Left forelimb (tissue), 1 donor: ENCODE data around the gene CD7.

ENCODE experiments used
- DNase-seq: peaks from one replicate; pipeline ENCODE4 v3.0.0-alpha.2; 2018; ENCODE audit warnings: low spot score

CD7 gene

DNA sequence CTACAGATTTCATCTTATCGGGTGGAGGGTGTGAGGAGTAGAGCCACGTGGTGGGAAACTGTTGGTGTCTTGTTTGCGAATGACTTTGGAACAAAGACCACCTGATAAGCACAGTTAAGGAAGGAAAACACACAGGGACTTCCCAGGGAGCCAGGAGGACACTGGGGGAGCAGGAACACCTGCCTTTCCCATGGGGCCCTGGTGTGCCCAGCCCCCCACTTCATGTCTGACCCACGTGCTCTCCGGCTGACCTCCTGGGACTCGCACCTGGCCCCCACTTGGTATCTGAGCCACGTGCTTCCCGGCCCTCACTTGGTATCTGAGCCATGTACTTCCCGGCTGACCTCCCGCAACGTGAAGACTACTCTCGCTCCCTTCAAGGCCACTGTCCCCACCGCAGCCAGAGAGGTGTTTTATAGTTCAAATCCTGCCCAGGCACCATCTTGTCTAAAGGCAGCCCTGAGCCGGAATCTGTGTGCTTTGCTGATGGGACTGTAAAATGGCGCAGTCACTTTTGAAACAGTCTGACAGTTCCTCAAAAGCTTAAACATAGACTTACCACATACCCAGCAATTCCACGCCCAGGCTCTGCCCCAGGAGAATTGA, 38.5 kb downstream of the CD7 start:
- DNase-seq, result no peak

DNA sequence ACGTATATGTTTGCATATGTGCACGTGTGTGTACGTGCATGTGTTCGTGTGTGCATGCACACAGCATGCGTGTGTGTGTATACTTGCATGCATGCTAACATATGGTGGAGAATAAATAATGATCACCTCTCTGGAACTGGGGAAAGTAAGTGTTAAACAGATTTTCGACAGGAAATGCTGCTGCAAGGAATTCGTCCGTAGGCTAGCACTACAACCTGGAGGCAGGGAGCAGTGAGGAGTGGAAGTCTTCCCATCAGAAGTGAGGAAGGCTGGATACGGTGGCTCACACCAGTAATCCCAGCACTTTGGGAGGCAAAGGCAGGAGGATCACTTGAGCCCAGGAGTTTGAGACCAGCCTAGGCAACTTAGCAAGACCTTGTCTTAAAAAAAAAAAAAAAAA, 39.1 kb downstream of the CD7 start:
- DNase-seq, result no peak

DNA sequence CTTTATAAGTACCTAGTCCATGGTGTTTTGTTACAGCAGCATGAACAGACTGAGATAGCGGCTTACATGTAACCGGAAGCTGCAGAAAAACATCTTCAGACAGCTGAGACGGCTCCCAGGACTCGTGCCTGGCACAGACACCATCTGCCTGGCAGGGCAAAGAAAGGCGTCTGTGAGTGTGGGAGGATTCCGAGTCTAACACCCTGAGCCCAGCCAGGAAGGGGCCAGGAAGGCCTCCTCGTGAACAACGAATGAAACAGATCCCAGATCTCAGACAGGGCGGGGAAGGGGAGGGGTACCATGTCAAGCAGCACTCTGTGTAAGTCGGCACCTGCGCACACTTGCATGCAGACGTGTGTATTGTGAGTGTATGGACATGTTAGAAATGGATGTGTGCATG, 39.6 kb downstream of the CD7 start:
- DNase-seq, result no peak

DNA sequence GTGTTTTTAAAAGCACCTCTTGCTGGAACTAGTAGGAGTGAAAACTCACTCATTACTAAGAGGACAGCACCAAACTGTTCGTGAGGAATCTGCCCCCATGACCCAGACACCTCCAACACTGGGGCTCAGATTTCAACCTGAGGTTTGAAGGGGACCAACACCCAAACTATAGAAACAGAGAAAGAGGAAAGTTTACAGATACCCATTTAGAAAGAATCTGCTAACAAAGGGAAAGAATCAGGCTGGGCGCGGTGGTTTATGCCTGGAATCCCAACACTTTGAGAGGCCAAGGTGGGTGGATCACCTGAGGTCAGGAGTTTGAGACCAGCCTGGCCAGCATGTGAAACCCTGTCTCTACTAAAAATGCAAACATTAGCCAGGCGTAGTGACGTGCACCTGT, 40.5 kb downstream of the CD7 start:
- DNase-seq, result no peak

DNA sequence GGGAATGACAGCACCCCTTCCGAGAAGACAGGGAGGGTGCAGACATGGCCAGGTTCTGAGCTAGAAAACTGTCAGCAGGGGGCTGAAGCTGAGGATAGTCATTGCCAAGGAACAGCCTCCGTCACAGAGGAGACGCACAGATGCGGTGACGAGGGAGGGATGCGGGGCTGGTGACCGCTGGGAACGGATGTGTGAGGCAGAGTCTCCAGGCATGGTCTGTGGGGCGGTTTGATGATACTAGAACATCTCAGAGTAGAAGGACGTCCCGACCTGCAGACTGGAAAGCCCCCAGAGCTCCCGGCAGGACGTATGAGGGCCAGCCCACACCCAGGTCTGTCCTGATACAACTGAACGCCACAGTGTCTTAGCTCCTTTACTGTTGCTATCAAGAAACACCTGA, 42.1 kb downstream of the CD7 start:
- DNase-seq, result no peak

DNA sequence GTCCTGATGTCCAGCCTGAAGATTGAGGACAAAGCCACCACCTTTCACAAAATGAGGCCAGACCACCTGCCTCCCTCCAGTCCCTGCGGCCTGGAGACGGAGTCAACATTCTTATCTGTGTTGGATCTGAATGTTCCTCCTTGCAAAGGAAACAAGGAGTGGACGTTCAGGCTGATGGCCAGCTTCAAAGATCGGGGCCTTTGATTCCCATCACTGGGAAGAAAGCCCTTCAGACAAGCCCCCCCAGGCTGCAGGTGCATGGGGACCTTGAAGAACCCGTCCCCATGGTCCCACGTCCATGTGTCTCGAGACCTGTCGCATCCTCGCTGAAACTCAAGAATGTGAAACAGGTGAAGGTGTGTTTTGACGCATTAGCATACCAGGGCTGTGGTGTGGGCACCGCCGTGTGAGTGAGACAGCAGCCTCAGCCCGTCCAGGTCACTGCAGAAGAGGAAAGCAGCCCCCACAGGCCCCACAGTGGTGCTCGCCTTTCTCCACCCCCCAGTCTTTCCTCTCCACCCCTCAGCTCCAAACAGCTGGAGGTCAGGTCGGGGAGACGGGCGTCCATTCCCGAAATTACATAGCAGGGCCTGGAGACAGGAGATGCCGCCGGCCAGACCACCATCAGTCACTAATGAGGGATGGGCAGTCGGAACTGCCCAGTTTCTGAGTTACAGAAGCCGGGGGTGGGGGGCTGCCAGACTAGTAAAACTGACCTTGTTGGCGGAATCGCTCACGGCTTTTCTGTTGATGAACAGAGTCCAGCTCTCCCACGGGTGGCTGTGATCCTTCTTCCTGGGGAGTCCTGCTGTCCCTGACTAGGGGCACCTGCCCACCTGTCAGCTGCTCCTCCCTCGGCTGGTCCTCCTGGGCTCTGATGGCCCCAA, 43.0 kb downstream of the CD7 start:
- no peak for DNase-seq

DNA sequence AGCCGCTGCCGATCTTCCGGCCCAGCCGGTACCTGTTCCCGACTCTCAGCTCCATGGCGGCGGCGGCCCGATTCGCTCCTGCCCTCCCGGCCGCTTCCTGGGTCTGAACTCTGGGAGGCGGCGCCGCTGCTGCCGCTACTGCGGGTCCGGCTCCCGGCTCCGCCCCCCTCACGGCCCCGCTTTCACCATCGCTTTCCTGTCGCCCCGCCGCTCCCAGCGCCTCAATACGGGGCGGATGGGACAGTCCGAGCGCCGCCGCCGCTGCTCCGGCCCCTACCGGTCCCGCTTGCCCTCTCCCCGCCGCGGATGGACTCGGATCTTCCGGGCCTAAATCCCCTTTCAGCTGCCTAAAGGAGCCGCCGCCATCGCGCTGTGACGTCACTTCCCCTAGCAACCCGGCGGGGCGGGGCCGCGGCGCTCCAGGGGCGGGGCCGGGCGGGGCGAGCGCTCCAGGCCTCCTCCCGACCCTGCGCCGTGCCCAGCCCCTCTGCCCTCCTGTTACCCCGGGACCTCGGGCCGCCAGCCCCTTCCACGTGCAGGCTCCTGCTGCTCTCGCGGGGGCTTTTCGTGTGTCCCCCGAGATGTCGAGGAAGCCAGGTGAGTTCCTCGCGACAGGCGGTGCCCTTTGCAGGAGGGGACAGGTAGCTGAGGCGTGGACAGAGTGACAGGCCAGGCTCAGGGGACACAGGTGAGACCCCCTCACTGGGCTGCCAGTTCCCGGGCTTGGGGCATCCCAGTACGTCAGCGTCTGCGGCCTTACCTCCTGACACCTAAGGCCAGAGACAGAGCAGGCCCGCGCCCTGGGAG, 43.9 kb downstream of the CD7 start, which contains the start of gene CSNK1D:
TSS of gene CSNK1D (minus strand) at position 374 of the 807 bp plus-strand sequence. CDS start at position 55, 319 bp downstream.
- DNase-seq, result peak; percentile 96

DNA sequence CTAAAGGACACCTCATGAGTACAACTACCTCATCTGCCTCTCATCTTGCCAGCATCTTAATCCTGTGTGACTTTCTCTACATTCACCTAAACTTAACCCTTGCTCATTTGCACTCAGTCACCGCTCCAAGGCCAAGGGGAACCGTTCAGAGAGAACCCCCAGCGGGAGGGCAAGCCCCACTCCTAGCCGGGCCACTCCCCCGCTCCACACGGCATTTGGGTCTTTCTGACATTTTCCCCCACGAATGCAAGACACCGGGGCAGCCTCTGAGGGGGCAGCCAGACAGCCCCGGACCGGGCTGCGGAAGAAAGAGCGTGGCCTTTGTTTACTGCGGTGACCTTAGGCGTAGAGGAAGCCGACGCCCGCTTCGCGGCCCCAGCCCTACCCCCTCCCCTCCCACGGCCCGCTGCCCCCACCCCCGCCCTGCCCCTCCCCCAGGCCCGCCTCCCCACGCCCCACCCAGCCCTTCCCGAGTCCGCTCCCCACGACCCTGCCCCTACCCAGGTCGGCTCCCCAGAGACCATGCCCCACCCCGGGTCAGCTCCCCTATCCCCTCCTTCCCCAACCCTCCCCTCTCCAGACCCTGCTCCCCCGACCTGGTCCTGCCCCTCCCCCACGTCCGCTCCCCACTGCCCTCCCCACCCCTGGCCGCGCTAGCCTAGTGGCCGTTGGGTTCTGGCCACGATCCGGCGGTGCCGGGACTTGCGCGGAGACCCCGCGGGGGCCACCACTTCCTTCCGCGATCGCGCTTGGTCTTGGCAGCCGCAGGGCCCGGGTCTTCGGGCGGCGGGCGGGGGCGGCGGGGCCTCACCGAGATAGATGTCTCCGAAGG, 44.7 kb downstream of the CD7 start:
- DNase-seq, result peak; percentile 71

DNA sequence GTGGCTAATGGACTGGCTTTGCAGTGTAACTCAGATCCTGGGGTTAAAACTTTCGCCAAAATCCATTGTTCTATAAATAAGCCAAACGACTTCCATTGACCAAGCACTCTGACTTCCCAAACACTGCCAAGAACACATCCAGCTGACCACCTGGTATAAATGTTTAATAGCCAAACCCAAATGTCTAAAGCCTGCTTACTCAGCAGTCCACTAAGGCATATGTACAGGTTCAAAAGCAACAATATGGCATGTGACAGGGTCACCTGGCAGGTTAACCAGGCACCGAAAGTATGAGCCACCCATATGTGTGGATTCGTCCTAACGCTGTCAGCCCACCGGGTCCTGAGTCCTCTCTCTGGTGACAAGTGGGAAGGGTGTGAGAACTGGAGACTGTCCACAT, 46.0 kb downstream of the CD7 start:
- no peak for DNase-seq

DNA sequence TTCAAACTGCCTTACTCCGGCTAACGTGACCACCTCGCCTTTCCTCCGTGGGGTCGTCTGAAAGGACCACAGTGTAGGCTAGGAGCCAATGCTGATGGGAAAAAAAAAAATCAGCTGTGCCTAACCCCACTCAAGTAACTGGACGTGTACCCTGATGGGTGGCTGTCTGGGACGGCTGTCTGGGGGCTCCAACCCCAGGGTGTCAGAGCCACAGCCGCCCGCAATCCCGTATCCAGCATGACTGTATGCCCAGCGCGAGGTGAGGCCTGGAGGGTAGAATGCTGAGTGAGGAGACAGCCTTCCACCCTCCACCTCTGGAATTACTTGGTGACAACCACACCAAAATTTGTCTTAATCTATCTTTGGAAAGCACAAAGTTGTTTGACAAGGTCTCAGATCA, 46.8 kb downstream of the CD7 start:
- DNase-seq, result no peak

DNA sequence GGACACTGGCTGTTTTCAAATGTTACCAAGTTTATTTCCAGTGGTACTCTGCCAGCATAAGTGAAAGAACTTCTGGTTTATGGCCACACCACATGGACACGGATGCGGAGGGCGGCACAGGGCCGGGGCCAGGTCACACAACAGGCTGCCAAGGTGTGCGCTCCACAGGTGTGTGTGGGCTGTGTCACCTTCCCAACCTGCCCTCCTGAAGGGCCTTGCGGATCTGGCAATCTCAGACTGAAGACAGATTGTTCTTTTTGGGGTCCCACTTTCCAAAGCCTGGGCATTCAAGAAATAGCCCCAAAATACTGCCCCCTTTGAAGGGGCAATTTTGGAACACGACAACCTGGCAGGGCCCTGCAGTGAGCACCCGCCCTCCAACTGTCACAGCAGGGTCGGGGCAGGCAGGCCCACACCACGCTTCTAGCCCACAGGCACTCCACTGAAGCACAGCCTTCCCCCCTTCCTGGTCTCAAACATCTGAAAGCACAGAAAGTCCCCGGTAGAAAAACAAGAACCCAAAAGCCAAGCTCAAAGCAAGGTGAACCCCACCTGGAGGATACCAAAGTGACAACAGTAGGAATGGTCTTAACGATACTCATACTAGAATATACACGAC, 47.4 kb downstream of the CD7 start:
- DNase-seq, result no peak

DNA sequence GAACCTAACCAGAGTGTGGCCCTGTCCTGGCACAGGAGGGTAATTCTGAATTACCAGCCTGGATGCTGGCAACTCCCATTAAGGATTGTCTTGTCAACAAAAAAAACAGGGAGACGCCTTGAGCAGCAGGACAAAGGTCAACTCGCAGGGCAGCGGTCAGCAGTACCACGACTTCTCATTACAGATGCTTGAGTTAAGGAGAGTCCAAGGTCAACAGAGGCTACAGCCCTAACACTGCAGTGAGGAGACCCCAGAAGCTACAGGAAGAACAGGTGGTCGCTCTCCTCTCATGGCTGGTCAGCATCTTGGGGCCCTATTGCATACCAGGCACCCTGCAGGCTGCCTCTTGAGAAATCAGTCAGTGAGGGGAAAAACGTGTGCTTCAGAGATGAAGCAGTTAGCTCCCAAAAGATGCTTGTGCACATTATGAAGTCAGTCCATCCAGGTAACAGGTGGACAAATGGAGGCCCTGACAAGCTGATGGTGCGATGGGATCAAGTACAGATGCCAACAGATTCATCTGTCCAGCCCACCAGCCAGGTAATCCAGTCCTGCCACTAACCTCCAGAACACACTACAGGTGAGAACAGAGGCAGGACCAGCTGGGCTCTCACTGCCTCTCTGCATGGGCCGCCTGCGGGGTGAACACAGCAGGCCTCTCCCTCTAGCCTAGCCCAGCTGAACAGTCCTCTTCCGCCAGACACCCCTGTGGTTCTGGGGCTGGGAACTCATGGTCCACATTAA, 48.1 kb downstream of the CD7 start:
- DNase-seq, result no peak

DNA sequence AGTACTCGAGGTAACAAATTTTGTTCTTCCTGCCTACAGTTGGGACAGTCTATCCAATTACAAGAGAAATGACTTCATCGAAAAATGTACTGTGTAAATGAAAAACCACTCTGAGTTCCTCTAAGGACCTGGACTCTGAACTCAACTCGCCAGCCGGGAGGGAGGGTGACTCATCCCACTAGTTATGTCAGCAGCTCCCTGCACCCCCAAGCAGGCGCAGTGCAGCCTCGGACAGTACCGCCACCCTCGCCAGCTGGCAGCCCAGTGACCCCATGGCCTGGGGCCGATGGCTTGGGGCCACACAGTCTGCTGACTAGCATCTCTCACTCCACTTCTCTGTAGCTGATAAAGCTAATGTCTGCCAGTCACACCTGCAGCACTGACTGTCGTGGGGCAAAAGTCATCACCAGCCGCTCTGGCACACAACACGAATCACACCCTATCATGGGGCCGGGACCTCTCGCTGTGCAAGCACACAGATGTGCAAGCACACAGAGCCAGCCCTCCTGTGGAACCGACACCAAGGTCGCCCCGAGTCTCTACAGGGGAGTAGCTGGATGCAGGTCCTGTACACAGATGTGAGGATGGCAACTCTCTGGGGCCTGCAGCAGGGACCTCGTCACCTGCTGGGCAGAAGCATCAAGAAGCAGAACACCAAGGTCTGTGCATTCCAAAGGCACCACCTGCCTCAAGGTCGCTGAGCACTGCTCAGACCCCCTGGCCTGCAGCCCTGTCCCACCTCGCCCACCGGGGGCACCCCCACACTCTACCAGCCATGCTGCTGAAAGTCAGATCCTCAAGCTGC, 49.6 kb downstream of the CD7 start:
- no peak for DNase-seq

DNA sequence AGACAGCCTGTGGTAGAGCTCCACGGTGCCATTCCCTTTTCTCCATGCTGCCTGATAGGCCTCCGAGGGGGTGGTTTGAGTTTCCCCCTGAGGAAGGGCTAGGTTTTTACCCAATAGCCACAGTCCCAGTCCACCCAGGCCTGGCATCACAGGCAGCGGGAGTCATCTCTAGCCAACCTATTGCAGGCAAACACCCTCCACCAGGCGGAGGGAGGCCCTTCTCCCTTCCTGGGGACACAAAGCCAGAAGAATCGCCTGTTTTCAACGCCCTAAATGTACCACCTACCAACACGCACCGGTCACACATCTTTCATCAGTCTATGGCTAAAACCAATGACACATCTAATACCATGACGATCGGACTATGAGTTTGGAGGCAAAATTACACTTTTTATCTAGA, 51.3 kb downstream of the CD7 start:
- DNase-seq, result no peak
